Lower leg skin (tissue), 4 donors: ENCODE results near the gene ZFX. TPM values are rescaled to one million over a fixed set of nuclear protein-coding genes. Genes with fewer than 3 reads are reported as not detected.

Experiments used
- DNase-seq, 2 donors: peaks; one replicate each; pipeline ENCODE4 v3.0.0-alpha.2; 2019; ENCODE audit warnings: low spot score in 2 of 2
- H3K4me3 ChIP-seq: fragments of 200-600 bp; sonication (generic); 2 replicates; pipeline ENCODE4 v1.5.1; 2017; ENCODE audit warnings: mild to moderate bottlenecking, low read depth; ENCODE audit not compliant: poor library complexity, severe bottlenecking
- CTCF ChIP-seq, 3 donors: fragments of 450-650 bp; IDR thresholded peaks; one replicate each; pipeline ENCODE4 v1.5.1; 2016; ENCODE audit warnings: antibody characterized with exemption in 3 of 3, mild to moderate bottlenecking in 3 of 3, moderate library complexity in 2 of 3
- POLR2A ChIP-seq, 2 donors: fragments of 450-650 bp; IDR thresholded peaks; one replicate each; pipeline ENCODE4 v1.6.1; 2016 to 2017; ENCODE audit warnings: antibody characterized with exemption in 2 of 2, mild to moderate bottlenecking in 1 of 2, moderate library complexity in 1 of 2
- WGBS, 2 donors: methylation state at CpG; one replicate each; pipeline ENCODE4 v1.1.5; 2018; 5-methylcytosine and 5-hydroxymethylcytosine counted together
- intact Hi-C: fragments of 100-400 bp; cut with DNase I; formaldehyde crosslinking; loops from one replicate; pipeline ENCODE4 v1.15.0; 2023; ENCODE audit warnings: low total_unique reads
- total RNA-seq, 4 donors: library from RNA; depleted of rRNA; stranded (reverse); fragments of >200 nt; gene quantifications; one replicate each; pipeline ENCODE4 v1.1.0, GENCODE V29; 2016

ZFX gene
- total RNA-seq, 4 donors from 2014 or later = 29.0 to 63.4 (median 37.8) TPM

- TF ChIP-seq POLR2A (IDR thresholded peaks at IDR 0.05) (no peak), CTCF (IDR thresholded peaks at IDR 0.05) (no peak)
- intact Hi-C loops = no loop called here
- no peak for DNase-seq
- WGBS, 2 donors = 50 to 67% methylated on average over 5 of the region's 5 CpGs
- H3K4me3 ChIP-seq = no peak overlapping the region
Measured at GRCh38 chrX:24243188-24243587, 93.7 kb downstream of the ZFX start.

GRCh38 chrX:24243692-24244091 is 94.2 kb downstream of the ZFX start:
- intact Hi-C loops = no loop called here
- no peak for DNase-seq
- no peak for TF ChIP-seq POLR2A (IDR thresholded peaks at IDR 0.05)
- TF ChIP-seq CTCF (IDR thresholded peaks at IDR 0.05) = no peak
- WGBS, 2 donors = 31 to 41% methylated on average over 3 of the region's 3 CpGs
- H3K4me3 ChIP-seq = no peak overlapping the region

- TF ChIP-seq POLR2A (IDR thresholded peaks at IDR 0.05) (no peak), CTCF (IDR thresholded peaks at IDR 0.05) (no peak)
- intact Hi-C loops = no loop called here
- no peak for DNase-seq
- H3K4me3 ChIP-seq = no peak overlapping the region
- whole genome bisulfite sequencing, 2 donors = 36 to 38% methylated on average over 6 of the region's 6 CpGs
Measured at GRCh38 chrX:24245202-24245601, 95.7 kb downstream of the ZFX start.

GRCh38 chrX:24248042-24248441 is 98.5 kb downstream of the ZFX start:
- no peak for DNase-seq
- H3K4me3 ChIP-seq = no peak overlapping the region
- WGBS, 2 donors = 92 to 95% methylated on average over 4 of the region's 4 CpGs
- no peak for TF ChIP-seq CTCF (IDR thresholded peaks at IDR 0.05)
- no peak for TF ChIP-seq POLR2A (IDR thresholded peaks at IDR 0.05)
- intact Hi-C loops = no loop called here

- WGBS, 2 donors = 67 to 82% methylated on average over 3 of the region's 3 CpGs
- TF ChIP-seq CTCF (IDR thresholded peaks at IDR 0.05) = no peak
- TF ChIP-seq POLR2A (IDR thresholded peaks at IDR 0.05) = no peak
- DNase-seq = no peak
- no peak overlapping the region for H3K4me3 ChIP-seq
- intact Hi-C loops = no loop called here
Measured at GRCh38 chrX:24253030-24253429, 103.5 kb downstream of the ZFX start.

GRCh38 chrX:24253469-24253868 is 103.9 kb downstream of the ZFX start:
- no peak for TF ChIP-seq POLR2A (IDR thresholded peaks at IDR 0.05)
- no peak for TF ChIP-seq CTCF (IDR thresholded peaks at IDR 0.05)
- DNase-seq = peak in 1 of 2 donors; percentile 3
- H3K4me3 ChIP-seq = no peak overlapping the region
- intact Hi-C loops = no loop called here
- WGBS, 2 donors = 48 to 76% methylated on average over 1 of the region's 1 CpG
